GM18498 (cell line): ENCODE data around the gene ADM2.

Experiments used
- ATAC-seq: cut with Tn5 transposase; IDR thresholded peaks from one replicate; pipeline ENCODE4 v1.9.1; 2021; ENCODE audit warnings: mild to moderate bottlenecking, moderate library complexity; ENCODE audit not compliant: unreplicated experiment

The ADM2 gene

DNA sequence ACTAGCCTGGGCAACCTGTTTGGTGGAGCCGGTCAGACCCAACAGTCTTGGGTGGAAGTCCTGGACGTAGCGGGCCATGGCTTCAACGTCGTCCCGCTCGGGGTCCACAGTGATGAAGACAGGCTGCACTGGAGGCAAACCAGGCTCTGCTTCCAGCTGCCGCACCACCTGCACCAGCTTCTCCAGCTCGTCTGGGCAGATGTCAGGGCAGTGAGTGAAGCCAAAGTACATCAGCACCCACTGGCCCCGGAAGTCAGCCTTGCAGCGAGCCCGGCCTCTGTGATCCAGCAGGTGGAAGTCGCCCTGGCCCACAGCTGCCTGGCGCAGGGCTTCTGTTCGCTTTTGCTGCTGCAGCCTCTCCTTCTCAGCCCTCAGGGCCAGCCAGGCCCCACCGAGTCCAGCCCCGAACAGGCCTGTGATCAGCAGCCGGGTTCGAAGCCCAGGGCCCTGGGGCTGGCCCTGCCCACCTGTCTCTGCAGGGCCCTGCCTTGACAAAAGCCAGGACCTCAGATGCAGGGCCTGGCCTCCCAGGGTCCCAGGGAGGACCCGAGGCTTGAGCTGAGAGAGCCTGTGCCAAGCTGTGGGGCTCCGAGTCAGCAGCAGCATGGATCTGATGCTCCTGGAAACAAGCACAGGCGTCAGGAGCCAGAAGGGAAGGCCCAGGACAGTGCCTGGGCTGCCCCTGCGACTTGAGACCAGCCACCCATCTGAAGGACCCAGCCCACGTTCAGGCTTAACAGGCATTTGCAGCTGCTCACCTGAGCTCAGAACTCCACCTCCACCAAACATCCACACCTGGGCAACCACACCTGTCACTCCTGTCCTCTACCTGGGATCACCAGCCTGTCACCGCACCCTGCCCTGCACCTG lies 42.7 kb downstream of the ADM2 start:
- ATAC-seq: no peak

DNA sequence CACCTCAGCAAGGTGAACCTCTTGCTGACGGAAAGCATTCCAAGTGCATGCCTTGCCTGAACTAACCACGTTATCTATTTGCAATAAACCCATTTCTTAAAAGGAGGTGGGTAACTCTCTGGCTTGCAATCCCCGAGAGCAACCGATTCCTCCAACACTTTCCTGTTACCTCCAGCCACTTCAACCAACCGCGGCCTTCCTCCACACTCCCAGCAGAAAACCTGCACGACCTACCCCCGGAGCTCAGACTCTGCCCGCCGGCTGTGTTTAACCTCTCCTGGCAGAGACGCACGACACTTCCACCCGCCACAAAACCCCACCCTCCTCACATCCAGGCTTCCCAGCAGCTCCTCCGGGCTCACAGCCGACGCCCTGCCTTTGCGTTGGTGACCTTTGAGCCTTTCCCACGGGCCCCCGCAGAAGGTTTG lies 43.3 kb downstream of the ADM2 start:
- no peak for ATAC-seq

DNA sequence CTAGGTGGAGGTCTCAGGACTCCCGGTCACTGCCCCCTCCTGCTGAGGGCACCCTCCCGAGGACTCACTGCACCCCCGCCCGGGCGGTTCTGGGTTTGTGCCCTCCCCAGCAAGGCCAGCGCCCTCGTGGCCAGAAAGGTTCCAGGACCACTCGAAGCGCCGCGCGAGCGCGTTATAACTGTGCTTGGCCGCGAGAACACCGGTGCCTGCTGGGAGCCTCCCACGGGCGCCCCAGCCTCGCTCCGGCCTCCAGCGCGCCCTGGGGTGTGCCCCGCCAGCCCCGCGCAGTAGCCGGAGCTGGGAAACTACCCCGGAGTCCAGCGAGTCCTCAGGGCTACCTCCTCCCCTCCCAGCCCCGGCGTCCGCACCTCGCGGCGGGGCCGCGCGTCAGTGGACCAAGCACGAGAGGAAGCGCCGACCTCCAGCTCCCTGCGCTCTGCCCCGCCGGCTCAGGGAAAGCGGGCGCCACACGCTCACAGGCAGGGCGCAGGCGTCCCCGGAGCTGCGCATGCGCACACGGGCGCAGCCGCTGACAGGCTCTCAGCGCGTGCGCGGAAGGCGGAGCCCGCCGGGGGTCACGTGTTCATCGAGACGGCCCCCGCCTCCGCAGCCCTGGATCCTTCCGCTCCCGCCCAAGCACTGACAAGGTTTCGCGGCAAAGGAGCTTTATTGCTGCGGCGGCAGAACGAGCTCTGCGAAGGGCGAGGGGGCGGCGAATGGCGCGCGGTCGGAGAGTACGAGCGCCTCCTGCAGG lies 43.9 kb downstream of the ADM2 start, which contains the start of gene SCO2:
SCO2 (minus strand) TSS at position 495 of the 754 bp plus-strand sequence. CDS start 1,187 bp downstream, outside the sequence.
- ATAC-seq: peak; percentile 43

DNA sequence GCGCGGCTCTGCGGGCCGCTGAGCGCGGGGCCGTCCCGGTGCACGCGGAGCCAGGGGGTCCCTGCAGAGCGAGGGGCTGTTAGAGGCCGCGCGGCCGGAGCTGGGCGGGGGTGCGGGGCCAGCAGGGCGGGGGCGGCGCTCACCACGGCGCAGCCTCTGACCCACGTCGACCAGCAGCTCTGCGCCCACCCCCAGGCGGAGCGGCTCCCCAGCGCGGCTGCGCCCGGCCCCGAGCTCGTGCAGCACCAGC lies 44.4 kb downstream of the ADM2 start:
- ATAC-seq: peak; percentile 23

DNA sequence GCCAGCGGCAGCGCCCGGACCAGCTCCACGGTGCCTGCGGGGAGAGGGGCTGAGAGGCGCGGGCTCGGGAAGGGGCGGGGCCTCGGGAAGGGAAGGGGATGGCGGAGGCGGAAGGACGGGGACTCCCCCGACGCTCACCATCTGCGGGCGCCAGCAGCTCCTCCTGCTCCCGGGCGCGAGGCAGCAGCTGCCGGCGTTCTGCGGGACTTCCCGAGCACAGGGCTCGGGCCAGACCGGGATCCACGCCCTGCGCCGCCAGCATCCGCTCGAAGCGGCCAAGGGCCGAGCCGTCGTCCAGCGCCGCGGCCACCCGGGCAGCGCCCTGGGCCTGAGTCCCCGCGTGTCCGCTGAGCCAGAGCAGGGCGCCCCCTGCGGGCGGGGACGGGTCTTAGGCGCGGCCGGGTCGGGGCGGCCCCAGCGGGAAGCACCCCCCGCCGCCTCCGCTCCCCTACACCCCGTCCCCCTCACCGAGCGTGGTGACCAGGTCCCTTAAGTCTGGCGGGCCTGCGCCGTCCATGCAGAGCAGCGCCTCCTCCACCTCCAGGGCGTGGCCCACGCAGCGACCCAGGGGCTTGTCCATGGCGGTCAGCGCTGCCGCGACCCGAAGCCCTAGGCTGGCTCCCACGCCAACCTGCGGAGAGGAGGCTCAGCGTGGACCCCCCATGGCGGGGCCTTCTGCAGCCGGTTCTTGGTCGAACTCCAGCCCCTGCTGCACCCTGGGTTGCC lies 44.9 kb downstream of the ADM2 start:
- peak; percentile 30 for ATAC-seq

DNA sequence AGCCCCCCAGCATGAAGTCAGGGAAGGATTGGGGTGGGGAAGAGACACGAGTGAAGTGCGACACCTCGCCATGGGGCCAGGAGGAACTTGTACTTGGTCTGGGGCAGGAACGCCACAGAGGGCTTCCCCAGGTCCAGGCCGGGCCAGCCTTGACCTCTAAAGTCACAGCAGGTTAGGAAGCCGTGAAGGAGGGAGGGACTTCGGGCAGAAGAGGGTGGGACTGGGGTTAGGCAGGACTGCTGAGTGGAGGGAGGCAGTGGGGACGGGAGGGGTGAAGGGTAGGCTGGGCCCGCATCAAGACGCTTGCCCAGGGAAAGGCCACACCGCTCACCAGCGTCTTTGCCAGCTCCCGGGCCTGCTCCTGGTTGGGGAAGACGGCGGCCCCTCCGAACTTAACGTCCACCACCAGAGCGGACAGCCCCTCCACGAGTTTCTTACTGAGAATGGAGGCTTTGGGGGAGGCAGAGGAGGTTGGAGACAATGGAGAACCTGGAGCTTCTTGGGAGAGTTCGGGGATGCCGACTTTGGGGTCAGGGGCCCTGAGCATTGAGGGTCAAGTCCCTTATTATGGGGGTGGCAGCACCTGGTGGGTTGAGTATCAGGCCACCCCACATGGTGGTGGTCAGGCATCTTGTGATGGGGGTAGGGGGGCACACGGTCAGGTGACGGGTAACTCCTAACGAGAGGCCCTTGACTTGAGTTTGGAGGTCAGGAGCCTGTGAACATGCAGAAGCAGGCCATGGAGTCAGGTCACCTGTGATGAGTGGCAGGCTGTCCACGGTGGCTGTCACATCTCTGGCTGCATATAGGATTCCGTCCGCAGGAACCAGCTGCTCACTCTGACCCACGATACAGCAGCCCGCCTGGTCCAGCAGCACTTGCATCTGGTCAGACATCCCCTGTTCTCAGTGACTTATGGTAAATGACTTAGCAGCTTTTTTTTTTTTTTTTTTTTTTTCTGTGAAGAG lies 45.8 kb downstream of the ADM2 start:
- no peak for ATAC-seq

DNA sequence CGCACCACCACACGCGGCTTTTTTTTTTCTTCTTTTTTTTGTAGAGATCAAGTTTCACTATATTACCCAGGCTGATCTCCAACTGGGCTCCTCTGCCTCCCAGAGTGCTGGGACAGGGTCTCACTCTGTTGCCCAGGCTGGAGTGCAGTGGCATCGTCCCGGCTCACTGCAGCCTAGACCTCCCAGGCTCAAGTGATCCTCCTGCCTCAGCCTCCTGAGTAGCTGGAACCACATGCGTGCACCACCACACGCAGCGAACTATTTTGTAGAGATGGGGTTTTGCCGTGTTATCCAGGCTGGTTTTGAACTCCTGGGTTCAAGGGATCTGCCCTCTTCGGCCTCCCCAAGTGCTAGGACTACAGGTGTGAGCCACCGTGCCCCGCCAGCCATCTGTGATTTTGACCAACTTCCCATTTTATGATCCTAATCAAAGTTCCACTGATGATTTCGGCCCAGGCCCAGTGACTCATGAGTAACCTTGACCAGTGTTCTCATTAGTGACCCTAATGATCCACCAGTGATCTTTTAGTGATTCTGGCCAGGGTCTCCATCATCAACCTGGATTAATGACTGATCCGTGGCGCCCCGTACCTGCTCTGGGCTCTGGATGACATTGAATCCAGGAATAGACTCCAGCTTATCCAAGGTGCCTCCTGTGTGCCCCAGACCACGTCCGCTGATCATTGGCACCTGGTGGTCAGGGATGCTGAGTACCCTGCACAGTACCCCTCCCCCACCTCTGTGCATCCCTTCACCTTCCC lies 46.8 kb downstream of the ADM2 start:
- ATAC-seq: no peak

DNA sequence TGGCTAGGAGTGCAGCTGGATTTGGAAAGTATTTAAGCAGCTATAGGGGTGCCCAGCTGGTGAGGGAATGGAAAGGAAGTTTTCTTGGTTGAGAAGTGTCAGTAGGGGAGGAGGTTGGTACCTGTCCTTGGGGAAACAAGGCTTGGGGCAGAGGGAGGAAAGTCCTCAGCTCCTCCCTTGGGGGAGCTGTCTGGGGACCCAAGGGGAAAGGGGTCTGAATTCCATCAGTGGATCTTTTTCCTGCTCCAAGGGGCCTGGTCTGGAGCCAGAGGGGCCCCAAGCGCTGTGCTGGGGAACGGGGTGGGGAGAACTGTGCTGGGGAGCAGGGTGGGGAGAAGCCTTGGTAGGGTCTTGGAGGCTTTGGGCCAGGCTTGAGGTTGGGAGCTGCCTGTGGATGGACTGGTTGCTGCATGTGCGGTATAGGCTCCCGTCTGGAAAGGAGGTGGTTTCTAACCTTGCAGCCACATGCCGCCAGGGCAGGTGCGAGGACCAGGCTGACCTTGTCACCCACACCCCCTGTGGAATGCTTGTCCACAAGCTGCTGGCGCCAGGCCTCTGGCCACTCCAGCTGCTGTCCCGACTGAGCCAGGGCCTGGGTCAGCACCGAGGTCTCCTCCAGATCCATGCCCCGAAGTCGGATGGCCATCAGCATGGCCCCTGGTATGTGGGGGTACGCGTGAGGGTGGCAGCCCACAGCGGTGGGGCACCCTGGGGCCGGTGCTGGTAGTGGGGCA lies 47.5 kb downstream of the ADM2 start:
- ATAC-seq: no peak

DNA sequence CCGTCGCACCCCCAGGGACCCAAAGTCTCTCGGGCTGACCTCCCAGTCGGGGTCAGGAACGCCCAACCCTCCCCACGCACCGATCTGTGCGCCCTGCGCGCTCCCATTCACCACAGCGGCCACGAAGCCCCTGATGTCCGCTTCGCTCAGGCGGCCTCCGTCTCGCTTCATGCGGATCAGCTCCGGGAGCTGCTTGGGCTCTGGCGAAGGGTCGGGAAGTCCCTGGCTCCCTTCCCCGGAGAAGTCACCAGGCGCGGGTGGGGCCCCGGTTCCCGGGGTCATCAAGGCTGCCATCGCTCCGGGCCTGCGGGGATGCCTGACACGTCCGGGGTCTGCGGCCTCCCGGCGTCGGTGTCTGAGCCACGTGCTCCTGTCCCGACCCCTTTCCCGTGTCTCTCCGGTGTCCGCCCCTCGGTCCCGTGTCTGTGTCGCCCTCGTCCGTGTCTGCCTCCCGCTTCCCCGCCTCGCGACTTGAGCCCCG lies 48.1 kb downstream of the ADM2 start:
- no peak for ATAC-seq

DNA sequence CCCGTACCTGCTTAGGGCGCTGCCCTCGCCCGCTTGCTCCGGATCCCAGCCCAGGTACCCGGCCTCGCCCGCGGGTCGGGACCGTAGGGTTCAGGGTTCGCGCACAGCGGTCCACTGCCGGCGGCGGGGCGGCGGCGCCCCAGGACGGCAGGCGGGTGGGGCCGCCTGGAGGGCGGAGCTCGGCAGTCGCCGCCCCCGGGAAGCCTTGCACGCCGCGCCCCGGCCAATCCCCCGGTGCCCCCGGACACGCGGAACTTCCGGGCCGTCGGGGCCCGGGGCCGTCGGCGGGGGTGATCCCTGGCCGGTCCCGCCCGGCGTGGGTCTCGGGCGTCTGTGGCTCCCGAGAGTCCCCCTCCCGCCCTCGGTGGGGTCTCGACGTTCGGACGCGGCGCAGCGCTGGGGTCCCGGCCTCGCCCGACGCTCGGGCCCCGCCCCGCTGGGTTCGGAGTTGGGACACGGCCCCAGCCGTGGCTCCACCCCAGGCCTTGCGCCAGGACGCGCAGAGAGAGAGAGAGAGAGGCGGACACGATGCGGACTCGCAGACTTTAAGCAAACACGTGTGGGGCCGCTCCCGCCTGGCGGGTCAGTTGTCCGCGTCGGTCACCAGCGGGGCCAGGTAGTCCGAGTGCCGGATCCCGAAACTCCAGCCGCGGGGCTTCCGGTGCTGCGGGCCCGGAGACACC lies 48.7 kb downstream of the ADM2 start, which contains the start of gene TYMP:
TYMP (minus strand) TSS at position 116 of the 683 bp plus-strand sequence. CDS start 303 bp downstream, outside the sequence.
- peak; percentile 17 for ATAC-seq

DNA sequence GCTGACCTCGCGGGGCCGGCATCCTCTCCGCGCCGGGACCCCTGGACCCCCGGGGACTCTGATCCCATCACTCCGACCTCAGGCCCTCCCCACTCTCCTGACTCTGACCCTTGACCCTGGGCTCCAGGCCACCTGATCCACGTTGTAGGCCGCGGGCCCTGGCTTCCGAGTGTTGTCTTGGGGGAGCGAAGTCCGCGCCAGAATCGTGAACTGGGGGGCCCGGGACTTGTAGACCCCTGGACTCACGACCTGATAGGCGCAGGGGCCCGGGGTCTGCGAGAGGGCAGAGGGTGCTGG lies 49.2 kb downstream of the ADM2 start:
- no peak for ATAC-seq

DNA sequence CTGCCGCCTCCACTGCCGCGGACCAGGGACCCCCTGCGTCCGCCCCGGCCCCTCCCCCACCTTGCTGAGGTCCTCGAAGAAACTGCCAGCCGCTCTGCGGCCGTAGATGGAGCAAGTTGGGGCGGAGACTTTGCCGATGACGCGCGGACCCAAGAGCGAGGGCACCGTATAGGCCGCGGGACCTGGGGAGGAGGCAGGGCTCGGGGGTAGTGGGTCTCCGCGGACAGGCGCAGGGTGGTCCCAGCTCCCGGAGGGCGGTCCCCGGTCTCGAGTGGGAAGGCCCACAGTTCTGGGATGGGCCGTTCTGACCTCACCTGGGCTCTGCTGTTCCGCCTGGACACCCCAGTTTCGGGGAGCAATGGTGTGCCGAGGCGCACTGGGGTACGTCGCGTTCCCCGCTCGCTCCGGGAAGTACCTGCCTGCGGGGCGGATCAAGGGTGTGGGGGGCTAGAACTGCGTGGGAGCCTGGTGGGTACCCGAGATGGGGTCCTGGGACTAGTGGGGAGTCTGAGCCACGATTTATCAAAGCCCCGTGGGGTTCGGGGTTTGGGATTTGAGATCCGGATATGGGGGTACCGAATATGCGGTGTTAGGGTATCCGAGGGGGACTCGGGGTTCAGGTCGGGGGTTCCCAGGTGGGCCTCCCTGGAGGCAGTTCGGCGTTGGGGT lies 49.7 kb downstream of the ADM2 start:
- peak; percentile 27 for ATAC-seq

DNA sequence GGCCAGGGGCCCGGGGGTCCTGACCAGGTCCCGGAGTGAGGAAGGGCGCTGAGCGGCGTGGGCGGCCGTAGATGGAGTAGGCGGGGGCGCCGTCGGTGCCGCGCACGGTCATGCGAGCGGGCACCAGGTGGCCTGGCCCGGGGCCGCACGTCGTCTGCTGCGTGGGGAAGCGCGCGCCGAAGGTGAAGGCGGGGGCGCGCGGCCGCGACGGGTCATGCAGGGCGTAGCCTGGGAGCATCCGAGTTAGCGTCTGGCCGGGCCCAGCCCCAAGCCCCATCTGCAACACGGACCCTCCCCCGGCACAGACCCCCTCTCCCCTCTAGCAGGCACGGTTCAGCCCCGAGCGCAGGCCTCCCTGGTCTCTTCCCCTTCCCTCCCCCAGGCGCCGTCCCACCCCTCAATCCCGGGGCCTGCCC lies 50.2 kb downstream of the ADM2 start:
- ATAC-seq: peak; percentile 37

DNA sequence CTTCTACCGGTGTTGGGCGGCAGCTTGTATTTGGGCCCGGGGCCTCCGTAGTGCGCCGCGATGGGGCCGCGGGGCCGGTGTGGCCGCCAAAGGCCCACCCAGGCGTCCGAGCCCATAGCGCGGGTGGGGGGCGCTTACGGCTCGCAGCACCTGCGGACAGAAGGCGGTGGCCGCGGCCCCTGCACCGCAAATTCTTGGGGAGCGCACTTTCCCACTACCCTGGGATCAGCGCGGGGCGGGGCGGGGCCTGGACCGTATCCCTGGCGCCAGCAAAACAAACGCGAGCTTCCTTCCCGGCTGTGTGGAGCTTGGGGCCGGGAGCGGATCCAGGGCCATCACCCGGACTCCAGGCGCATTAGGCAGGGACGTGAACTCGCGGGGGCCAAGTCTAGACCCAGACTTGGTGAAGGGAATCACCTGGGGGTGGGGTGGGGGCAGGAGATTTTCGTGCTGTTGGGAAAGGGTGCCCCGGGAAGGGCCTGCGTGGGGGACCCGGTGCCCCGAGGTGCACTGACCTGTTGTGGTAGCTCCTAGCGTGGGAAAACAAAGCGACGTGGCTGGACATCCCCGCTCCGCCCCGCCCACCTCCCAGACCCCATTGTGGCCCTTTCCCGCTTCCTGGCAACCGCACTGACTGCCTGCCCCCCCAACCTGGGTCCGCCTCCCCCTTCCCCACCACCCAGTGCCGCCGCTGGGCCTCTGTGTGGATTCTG lies 50.8 kb downstream of the ADM2 start:
- no peak for ATAC-seq

DNA sequence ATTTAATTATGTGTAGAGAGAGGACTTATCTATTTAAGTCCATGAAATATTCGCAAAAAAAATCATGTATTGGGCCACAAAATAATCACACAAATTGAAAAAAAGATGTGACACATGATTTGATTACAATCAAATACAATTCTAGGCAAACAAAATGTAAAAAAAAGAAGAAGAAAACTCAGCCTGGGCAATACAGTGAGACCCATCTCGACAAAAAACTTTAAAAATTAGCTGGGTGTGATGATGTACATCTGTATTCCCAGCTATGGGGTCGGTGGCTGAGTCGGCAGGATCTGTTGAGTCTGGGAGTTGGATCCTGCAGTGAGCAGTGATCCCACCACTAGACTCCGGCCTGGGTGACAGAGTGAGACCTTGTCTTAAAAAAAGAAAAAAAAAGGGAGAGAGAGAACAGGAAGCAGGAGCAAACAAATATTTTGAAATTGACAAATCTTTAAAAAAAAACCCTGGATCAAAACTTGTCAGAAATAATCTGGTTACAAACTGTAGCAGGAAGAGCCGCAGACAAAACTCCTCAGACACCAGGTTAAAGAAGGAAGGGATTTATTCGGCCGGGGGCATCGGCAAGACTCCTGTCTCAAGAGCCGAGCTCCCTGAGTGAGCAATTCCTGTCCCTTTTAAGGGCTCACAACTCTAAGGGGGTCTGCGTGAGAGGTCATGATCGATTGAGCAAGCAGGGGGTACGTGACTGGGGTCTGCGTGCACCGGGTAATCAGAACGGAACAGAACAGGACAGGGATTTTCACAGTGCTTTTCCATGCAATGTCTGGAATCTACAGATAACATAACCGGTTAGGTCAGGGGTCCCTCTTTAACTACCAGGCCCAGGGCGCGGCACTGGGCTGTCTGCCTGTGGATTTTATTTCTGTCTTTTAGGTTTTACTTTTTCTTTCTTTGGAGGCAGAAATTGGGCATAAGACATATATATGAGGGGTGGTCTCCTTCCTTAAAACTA lies 51.8 kb downstream of the ADM2 start:
- ATAC-seq: no peak
